Kasumi-1 (cell line): ENCODE measurements around the gene LRPPRC.
"Not testable (repeated sequence)": the region's sequence is repeated elsewhere in the genome, so short reads cannot be mapped to it uniquely, and the experiment has no call there.

ENCODE experiments used
- DNase-seq, 2 experiments: peaks; one replicate each; lab custom pipeline; 2025; lab: John Stamatoyannopoulos, UW

The LRPPRC gene

GRCh38 chr2:43995733-43996533 is at the start of gene LRPPRC:
LRPPRC (minus strand) TSS chr2:43995989; CDS start chr2:43995947, 42 bp downstream.
- DNase-seq: peak; percentile 98

- no peak for DNase-seq
Measured at GRCh38 chr2:44045061-44045460, 49.3 kb upstream of the LRPPRC start.

- DNase-seq: peak; percentile 85 to 92
Measured at GRCh38 chr2:44044281-44044720, 48.5 kb upstream of the LRPPRC start.

- DNase-seq: no peak
Measured at GRCh38 chr2:44040365-44040764, 44.6 kb upstream of the LRPPRC start.

- DNase-seq: no peak
Measured at GRCh38 chr2:44038277-44038676, 42.5 kb upstream of the LRPPRC start.

- no peak for DNase-seq
Measured at GRCh38 chr2:44037221-44037620, 41.4 kb upstream of the LRPPRC start.

- no peak for DNase-seq
Measured at GRCh38 chr2:44033947-44034346, 38.2 kb upstream of the LRPPRC start.

- DNase-seq: not testable (repeated sequence)
Measured at GRCh38 chr2:44027076-44027475, 31.3 kb upstream of the LRPPRC start.

- peak; percentile 52 to 63 for DNase-seq
Measured at GRCh38 chr2:44016282-44016681, 20.5 kb upstream of the LRPPRC start.

GRCh38 chr2:44015239-44015638 is 19.4 kb upstream of the LRPPRC start:
- no peak for DNase-seq

- DNase-seq: not testable (repeated sequence)
Measured at GRCh38 chr2:44013205-44013604, 17.4 kb upstream of the LRPPRC start.

GRCh38 chr2:44010266-44010665 is 14.5 kb upstream of the LRPPRC start:
- no peak for DNase-seq

- DNase-seq: no peak
Measured at GRCh38 chr2:44009136-44009735, 13.4 kb upstream of the LRPPRC start.

GRCh38 chr2:44005846-44006245 is 10.1 kb upstream of the LRPPRC start:
- DNase-seq: no peak

GRCh38 chr2:44004735-44005602 is 9.2 kb upstream of the LRPPRC start:
- peak; percentile 23 to 31 for DNase-seq

GRCh38 chr2:44001716-44002115 is 5.9 kb upstream of the LRPPRC start:
- DNase-seq: no peak

- DNase-seq: no peak
Measured at GRCh38 chr2:43998263-43998662, 2.5 kb upstream of the LRPPRC start.

- DNase-seq: no peak
Measured at GRCh38 chr2:43993437-43993836, 2.4 kb downstream of the LRPPRC start.

GRCh38 chr2:43989545-43989944 is 6.2 kb downstream of the LRPPRC start:
- DNase-seq: no peak

GRCh38 chr2:43986600-43986999 is 9.2 kb downstream of the LRPPRC start:
- no peak for DNase-seq

GRCh38 chr2:43985359-43985758 is 10.4 kb downstream of the LRPPRC start:
- no peak for DNase-seq

- no peak for DNase-seq
Measured at GRCh38 chr2:43984533-43984932, 11.3 kb downstream of the LRPPRC start.

- DNase-seq: no peak
Measured at GRCh38 chr2:43980902-43981301, 14.9 kb downstream of the LRPPRC start.
